AG09319 (cell line): Measurements from ENCODE around the gene TANC1.

ENCODE experiments used
- DNase-seq: peaks from one replicate; pipeline ENCODE4 v3.0.0-alpha.2; 2010; ENCODE audit warnings: low read depth; ENCODE audit errors: extremely low read depth
- CTCF ChIP-seq: IDR thresholded peaks from 2 replicates; pipeline ENCODE4 v1.5.1; 2011; ENCODE audit warnings: low read depth, mild to moderate bottlenecking, inconsistent platforms, low read length, moderate library complexity

TANC1 gene

DNA sequence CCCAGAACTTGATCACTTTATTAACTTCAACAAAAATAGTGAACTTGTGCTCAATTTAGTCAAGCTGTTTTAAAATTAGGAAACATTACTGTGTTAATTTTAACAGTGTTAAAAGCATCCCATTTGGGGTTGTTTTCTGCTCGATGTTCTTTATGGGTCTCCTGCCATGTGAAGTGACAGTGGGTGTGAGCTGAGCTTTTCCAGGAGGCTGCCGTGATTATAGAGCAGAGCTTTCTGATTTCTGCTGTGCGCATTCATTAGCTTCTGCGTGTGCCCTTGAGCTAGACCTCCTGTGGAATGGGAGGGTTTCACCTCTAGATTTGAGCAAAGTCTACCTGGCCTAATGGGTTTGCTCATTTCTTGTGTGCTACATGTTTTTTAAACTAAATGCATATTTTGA, 196.6 kb downstream of the TANC1 start:
- DNase-seq, result no peak
- no peak for TF ChIP-seq CTCF

DNA sequence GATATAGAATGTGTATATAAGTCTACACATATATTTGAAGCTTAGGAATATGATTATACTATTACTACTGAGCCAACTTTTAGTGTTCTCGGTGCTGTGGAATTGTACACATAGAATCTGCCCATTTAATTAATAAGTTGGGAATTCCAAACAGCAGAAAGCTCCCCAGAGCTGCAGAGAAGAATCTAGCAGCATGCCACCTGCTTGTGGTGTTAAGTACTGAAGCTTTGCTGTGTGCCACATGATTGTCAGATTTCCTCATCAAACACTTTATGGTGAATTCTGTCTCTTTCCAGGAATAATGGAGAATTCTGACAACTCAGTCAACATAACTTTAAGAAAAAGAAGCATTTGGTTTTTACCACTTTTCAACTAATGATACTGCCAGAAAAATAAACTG, 200.3 kb downstream of the TANC1 start:
- TF ChIP-seq CTCF, result peak; percentile 13
- no peak for DNase-seq

- TF ChIP-seq CTCF, result no peak
- DNase-seq, result no peak
Measured at GRCh38 chr2:159169187-159169586, 200.7 kb downstream of the TANC1 start.

GRCh38 chr2:159172403-159172802, 204.0 kb downstream of the TANC1 start:
- TF ChIP-seq CTCF, result no peak
- DNase-seq, result no peak

- no peak for DNase-seq
- TF ChIP-seq CTCF, result no peak
Measured at GRCh38 chr2:159174759-159175158, 206.3 kb downstream of the TANC1 start.

GRCh38 chr2:159175182-159175581, 206.7 kb downstream of the TANC1 start:
- DNase-seq, result no peak
- TF ChIP-seq CTCF, result no peak

- no peak for TF ChIP-seq CTCF
- DNase-seq, result no peak
Measured at GRCh38 chr2:159175927-159176326, 207.5 kb downstream of the TANC1 start.

DNA sequence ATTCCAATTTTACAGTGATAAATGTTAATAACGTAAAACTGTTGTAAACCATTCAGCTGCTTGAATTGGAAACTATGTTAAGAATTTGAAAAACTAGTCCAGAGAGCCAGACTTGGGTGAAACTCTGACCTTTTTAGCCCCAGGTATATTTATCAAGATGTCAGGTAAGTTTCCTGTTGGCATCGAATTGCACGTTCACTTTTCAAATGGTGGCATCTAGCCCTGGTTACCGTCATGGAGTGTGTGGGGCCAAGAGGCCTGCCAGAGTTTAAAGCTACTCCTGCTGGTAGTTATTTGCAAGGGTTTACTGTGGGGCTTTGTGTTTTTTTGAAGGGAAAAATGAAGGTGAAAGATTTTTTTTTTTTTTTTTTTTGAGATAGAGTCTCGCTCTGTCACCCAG, 208.1 kb downstream of the TANC1 start:
- no peak for DNase-seq
- TF ChIP-seq CTCF, result no peak
